ENCODE data around the gene ELFN2. TPM values are rescaled to one million over a fixed set of nuclear protein-coding genes. Genes with fewer than 3 reads are reported as not detected.

Gene ELFN2
- total RNA-seq, 1 experiment from 2014 or later: 30.8 TPM

GRCh38 chr22:37439347-37439746 lies 12.1 kb upstream of the ELFN2 start:
- Histone ChIP-seq H3F3A (ENCODE audit: insufficient read depth, low read depth) (peaks cover 20% of the 10 kb centered on the region), H3K4me2 (no peak overlapping the region), H3K27ac (no peak overlapping the region), H3K79me2 (ENCODE audit: low read depth) (no peaks in the 10 kb centered on the region), H3K36me3 (ENCODE audit: low read depth) (no peaks in the 10 kb centered on the region), H2AFZ (no peak overlapping the region), H3K9me2 (ENCODE audit: insufficient read depth) (no peaks in the 10 kb centered on the region), H3K4me3 (no peak overlapping the region), H3K27me3 (ENCODE audit: insufficient read depth, low read depth) (no peaks in the 10 kb centered on the region), H3K4me1 (replicated peaks; ENCODE audit: insufficient read depth) (peaks cover 18% of the 10 kb centered on the region), H4K20me1 (ENCODE audit: insufficient read depth) (no peaks in the 10 kb centered on the region), H3K9me3 (ENCODE audit: insufficient read depth, low read depth) (peaks cover 4% of the 10 kb centered on the region; the same call in 1 of the 2 replicates)
- TF ChIP-seq EZH2 (IDR thresholded peaks at IDR 0.05; ENCODE audit: low read depth) (no peak), CTCF (conservative IDR thresholded peaks at IDR 0.05) (no peak)
- no peak for DNase-seq
- BruUV-seq (replicated peaks): no TSS peak
- POLR2A ChIA-PET (ENCODE audit: unreplicated experiment): interaction anchor here (0.6 kb wide), 1 partner anchor 86 kb away, joined by 4 read pairs; no protein-coding TSS in a partner anchor
- intact Hi-C loops (cut with micrococcal nuclease; ENCODE audit: unreplicated experiment): no loop called here
- CTCF ChIA-PET: no interaction called here

DNA sequence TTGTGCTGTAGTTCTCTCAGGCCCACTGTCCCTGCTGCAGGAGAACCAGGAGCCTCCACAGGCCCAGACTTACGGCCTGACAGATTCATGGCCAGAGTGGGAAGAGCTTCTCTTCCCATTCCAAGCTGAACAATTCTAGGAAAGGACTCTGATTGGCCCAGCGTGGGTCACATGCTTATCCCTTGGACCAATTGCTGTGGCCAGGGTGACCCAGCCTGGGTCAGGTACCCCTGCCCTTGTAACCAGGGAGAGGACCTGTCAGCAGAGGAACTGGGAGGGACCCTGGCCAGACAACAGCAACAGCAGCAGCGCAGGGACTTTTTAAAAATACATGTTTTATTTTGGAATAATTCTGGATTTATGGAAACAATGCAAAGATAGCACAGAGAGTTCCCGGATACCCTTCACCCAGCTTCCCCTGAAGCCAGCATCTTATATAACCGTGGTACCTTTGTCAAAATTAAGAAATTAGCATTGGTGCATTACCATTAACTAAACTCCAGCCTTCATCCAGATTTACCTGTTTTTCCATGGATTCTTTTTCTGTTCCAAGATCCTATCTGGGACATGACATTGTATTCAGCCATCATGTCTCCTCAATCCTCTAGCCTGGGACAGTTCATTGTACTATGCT lies 8.8 kb upstream of the ELFN2 start:
- no peaks in the 10 kb centered on the region for H3K36me3 ChIP-seq (ENCODE audit: low read depth)
- H3K4me1 ChIP-seq (replicated peaks; ENCODE audit: insufficient read depth): peaks cover 16% of the 10 kb centered on the region
- no peak for TF ChIP-seq EZH2 (IDR thresholded peaks at IDR 0.05; ENCODE audit: low read depth)
- no peak for TF ChIP-seq CTCF (conservative IDR thresholded peaks at IDR 0.05)
- no peak overlapping the region for H3K4me2 ChIP-seq
- H3K9me3 ChIP-seq (ENCODE audit: insufficient read depth, low read depth): peaks cover 24% of the 10 kb centered on the region
- intact Hi-C loops (cut with micrococcal nuclease; ENCODE audit: unreplicated experiment): no loop called here
- CTCF ChIA-PET: no interaction called here
- no peak overlapping the region for H2AFZ ChIP-seq
- H3K4me3 ChIP-seq: no peak overlapping the region
- no TSS peak for BruUV-seq (replicated peaks)
- POLR2A ChIA-PET (ENCODE audit: unreplicated experiment): no interaction called here
- no peaks in the 10 kb centered on the region for H3K27me3 ChIP-seq (ENCODE audit: insufficient read depth, low read depth)
- no peaks in the 10 kb centered on the region for H4K20me1 ChIP-seq (ENCODE audit: insufficient read depth)
- H3K27ac ChIP-seq: no peak overlapping the region
- no peaks in the 10 kb centered on the region for H3K79me2 ChIP-seq (ENCODE audit: low read depth)
- H3K9me2 ChIP-seq (ENCODE audit: insufficient read depth): no peaks in the 10 kb centered on the region
- no peak for DNase-seq
- peaks cover 21% of the 10 kb centered on the region for H3F3A ChIP-seq (ENCODE audit: insufficient read depth, low read depth)

GRCh38 chr22:37433786-37434185 lies 6.5 kb upstream of the ELFN2 start:
- Histone ChIP-seq H3F3A (ENCODE audit: insufficient read depth, low read depth) (peaks cover 32% of the 10 kb centered on the region), H3K4me2 (no peak overlapping the region), H3K9me3 (ENCODE audit: insufficient read depth, low read depth) (peaks cover 20% of the 10 kb centered on the region), H3K4me3 (no peak overlapping the region), H3K4me1 (replicated peaks; ENCODE audit: insufficient read depth) (peaks cover 35% of the 10 kb centered on the region), H3K36me3 (ENCODE audit: low read depth) (no peaks in the 10 kb centered on the region), H2AFZ (no peak overlapping the region), H3K79me2 (ENCODE audit: low read depth) (no peaks in the 10 kb centered on the region), H4K20me1 (ENCODE audit: insufficient read depth) (no peaks in the 10 kb centered on the region), H3K9me2 (ENCODE audit: insufficient read depth) (no peaks in the 10 kb centered on the region), H3K27me3 (ENCODE audit: insufficient read depth, low read depth) (no peaks in the 10 kb centered on the region), H3K27ac (no peak overlapping the region)
- BruUV-seq (replicated peaks): no TSS peak
- DNase-seq: no peak
- POLR2A ChIA-PET (ENCODE audit: unreplicated experiment): no interaction called here
- intact Hi-C loops (cut with micrococcal nuclease; ENCODE audit: unreplicated experiment): no loop called here
- CTCF ChIA-PET: no interaction called here
- TF ChIP-seq EZH2 (IDR thresholded peaks at IDR 0.05; ENCODE audit: low read depth): no peak
- no peak for TF ChIP-seq CTCF (conservative IDR thresholded peaks at IDR 0.05)
